ENCODE data around the gene CTIF. TPM values are rescaled to one million over a fixed set of nuclear protein-coding genes. Genes with fewer than 3 reads are reported as not detected.

Gene CTIF
- total and polyA plus RNA-seq, 12 donors: 44.5 to 74.1 (median 58.9) TPM

- ATAC-seq (no peak), DNase-seq (no peak)
- Histone ChIP-seq H3K4me1 (peaks cover 13 to 65% (median 34%) of the 10 kb centered on the region in 9 donors), H3K27ac (no peak overlapping the region), H3K4me3 (no peak overlapping the region), H3K9me3 (no peaks in the 10 kb centered on the region), H3K27me3 (no peaks in the 10 kb centered on the region), H3K36me3 (no peaks in the 10 kb centered on the region)
- intact Hi-C loops (cut with DNase I): no loop called here
- 94 to 100% methylated on average over 1 of the region's 1 CpG for WGBS, 2 donors
- TF ChIP-seq CTCF (IDR thresholded peaks at IDR 0.05): no peak
These were observed 27.8 kb downstream of the CTIF start for GRCh38 chr18:48566589-48566988.

GRCh38 chr18:48567388-48567787 lies 28.6 kb downstream of the CTIF start:
- Histone ChIP-seq H3K4me3 (no peak overlapping the region), H3K27me3 (no peaks in the 10 kb centered on the region), H3K9me3 (no peaks in the 10 kb centered on the region), H3K4me1 (peaks cover 13 to 57% (median 32%) of the 10 kb centered on the region in 9 donors), H3K27ac (no peak overlapping the region), H3K36me3 (no peaks in the 10 kb centered on the region)
- no peak for ATAC-seq
- TF ChIP-seq CTCF (IDR thresholded peaks at IDR 0.05): no peak
- 93 to 94% methylated on average over 3 of the region's 3 CpGs for WGBS, 2 donors
- intact Hi-C loops (cut with DNase I): no loop called here
- DNase-seq: no peak

GRCh38 chr18:48569139-48569914 lies 30.5 kb downstream of the CTIF start:
- no peak overlapping the region for H3K27ac ChIP-seq
- no peak for TF ChIP-seq CTCF (IDR thresholded peaks at IDR 0.05)
- H3K9me3 ChIP-seq: no peaks in the 10 kb centered on the region
- intact Hi-C loops (cut with DNase I): no loop called here
- 80 to 84% methylated on average over 9 of the region's 9 CpGs for WGBS, 2 donors
- ATAC-seq (no peak), DNase-seq (no peak)
- no peaks in the 10 kb centered on the region for H3K36me3 ChIP-seq
- no peaks in the 10 kb centered on the region for H3K27me3 ChIP-seq
- H3K4me3 ChIP-seq: no peak overlapping the region
- H3K4me1 ChIP-seq: peaks cover 8 to 38% (median 18%) of the 10 kb centered on the region in 9 donors

GRCh38 chr18:48569915-48570264 lies 31.1 kb downstream of the CTIF start:
- TF ChIP-seq CTCF (IDR thresholded peaks at IDR 0.05): no peak
- no peaks in the 10 kb centered on the region for H3K27me3 ChIP-seq
- no peak for DNase-seq
- H3K9me3 ChIP-seq: no peaks in the 10 kb centered on the region
- H3K4me3 ChIP-seq: no peak overlapping the region
- H3K27ac ChIP-seq: no peak overlapping the region
- 57 to 74% methylated on average over 4 of the region's 4 CpGs for WGBS, 2 donors
- H3K4me1 ChIP-seq: peaks cover 8 to 34% (median 18%) of the 10 kb centered on the region in 9 donors
- H3K36me3 ChIP-seq: no peaks in the 10 kb centered on the region
- intact Hi-C loops (cut with DNase I): no loop called here
- ATAC-seq: no peak

All from heart right ventricle (tissue), 16 donors.